HG03103 (cell line): ENCODE data around the gene PER2.
"Not testable (repeated sequence)": the region's sequence is repeated elsewhere in the genome, so short reads cannot be mapped to it uniquely, and the experiment has no call there.

ENCODE experiments used
- ATAC-seq: cut with Tn5 transposase; IDR thresholded peaks from one replicate; pipeline ENCODE4 v1.9.1; 2021; ENCODE audit warnings: low read depth; ENCODE audit not compliant: unreplicated experiment

The PER2 gene

GRCh38 chr2:238288650-238289573, 502 bp upstream of the PER2 start:
- ATAC-seq = peak; percentile 83

- ATAC-seq = no peak
Observed at GRCh38 chr2:238286987-238287736, 1.2 kb downstream of the PER2 start.

GRCh38 chr2:238286551-238286950, 1.9 kb downstream of the PER2 start:
- ATAC-seq = no peak

GRCh38 chr2:238286095-238286494, 2.3 kb downstream of the PER2 start:
- ATAC-seq = no peak

GRCh38 chr2:238285653-238286082, 2.7 kb downstream of the PER2 start:
- ATAC-seq = no peak

GRCh38 chr2:238284802-238285515, 3.5 kb downstream of the PER2 start:
- ATAC-seq = no peak

- no peak for ATAC-seq
Observed at GRCh38 chr2:238282861-238283738, 5.3 kb downstream of the PER2 start.

- no peak for ATAC-seq
Observed at GRCh38 chr2:238281826-238282480, 6.5 kb downstream of the PER2 start.

- ATAC-seq = no peak
Observed at GRCh38 chr2:238280083-238280825, 8.2 kb downstream of the PER2 start.

- ATAC-seq = no peak
Observed at GRCh38 chr2:238279324-238279682, 9.1 kb downstream of the PER2 start.

- no peak for ATAC-seq
Observed at GRCh38 chr2:238278626-238279323, 9.6 kb downstream of the PER2 start.

GRCh38 chr2:238277695-238278094, 10.7 kb downstream of the PER2 start:
- no peak for ATAC-seq

GRCh38 chr2:238274152-238274865, 14.1 kb downstream of the PER2 start:
- ATAC-seq = no peak

GRCh38 chr2:238273433-238273832, 15.0 kb downstream of the PER2 start:
- ATAC-seq = not testable (repeated sequence)

- ATAC-seq = no peak
Observed at GRCh38 chr2:238272156-238272555, 16.3 kb downstream of the PER2 start.

- ATAC-seq = not testable (repeated sequence)
Observed at GRCh38 chr2:238271686-238272085, 16.7 kb downstream of the PER2 start.

GRCh38 chr2:238271061-238271554, 17.3 kb downstream of the PER2 start:
- no peak for ATAC-seq
